Measurements from ENCODE around the gene GABPA.

GABPA gene

GRCh38 chr21:25807191-25807590, 72.4 kb downstream of the GABPA start:
- TF ChIP-seq CTCF (IDR thresholded peaks at IDR 0.05; ENCODE audit: low read depth, low read length, missing control alignments) = no peak
- H3K4me3 ChIP-seq (replicated peaks; ENCODE audit: low read depth, low read length) = no peak overlapping the region
- DNase-seq (ENCODE audit: extremely low read depth, low read depth) = no peak

- TF ChIP-seq CTCF (IDR thresholded peaks at IDR 0.05; ENCODE audit: low read depth, low read length, missing control alignments) = no peak
- no peak for DNase-seq (ENCODE audit: extremely low read depth, low read depth)
Measured at GRCh38 chr21:25809013-25809412, 74.2 kb downstream of the GABPA start.

GRCh38 chr21:25811186-25811585, 76.4 kb downstream of the GABPA start:
- no peak for DNase-seq (ENCODE audit: extremely low read depth, low read depth)
- TF ChIP-seq CTCF (IDR thresholded peaks at IDR 0.05; ENCODE audit: low read depth, low read length, missing control alignments) = no peak
- H3K4me3 ChIP-seq (replicated peaks; ENCODE audit: low read depth, low read length) = no peak overlapping the region

More at GRCh38 chr21:25809013-25809412, 74.2 kb downstream of the GABPA start:
- H3K4me3 ChIP-seq (replicated peaks; ENCODE audit: low read depth, low read length) = no peak overlapping the region

- H3K4me3 ChIP-seq (replicated peaks; ENCODE audit: low read depth, low read length) = no peak overlapping the region
- no peak for TF ChIP-seq CTCF (IDR thresholded peaks at IDR 0.05; ENCODE audit: low read depth, low read length, missing control alignments)
- no peak for DNase-seq (ENCODE audit: extremely low read depth, low read depth)
Measured at GRCh38 chr21:25813917-25814316, 79.1 kb downstream of the GABPA start.

GRCh38 chr21:25818121-25818520, 83.3 kb downstream of the GABPA start:
- no peak for DNase-seq (ENCODE audit: extremely low read depth, low read depth)
- H3K4me3 ChIP-seq (replicated peaks; ENCODE audit: low read depth, low read length) = no peak overlapping the region
- no peak for TF ChIP-seq CTCF (IDR thresholded peaks at IDR 0.05; ENCODE audit: low read depth, low read length, missing control alignments)

- no peak for DNase-seq (ENCODE audit: extremely low read depth, low read depth)
- H3K4me3 ChIP-seq (replicated peaks; ENCODE audit: low read depth, low read length) = no peak overlapping the region
- no peak for TF ChIP-seq CTCF (IDR thresholded peaks at IDR 0.05; ENCODE audit: low read depth, low read length, missing control alignments)
Measured at GRCh38 chr21:25818551-25818950, 83.8 kb downstream of the GABPA start.

All from HFF-Myc (cell line).